OCI-LY3 (cell line): Measurements from ENCODE around the gene SPSB1.

Source experiments
- H2AFZ ChIP-seq: fragments of 200-600, 300-600 bp; shearing (Covaris generic); 2 replicates; pipeline ENCODE4 v1.6.0; 2014; ENCODE audit warnings: antibody characterized with exemption, low read depth, low read length
- H3K27ac ChIP-seq: fragments of 200-600, 300-600 bp; sonication (generic); 2 replicates; pipeline ENCODE4 v1.5.1; 2014; ENCODE audit warnings: mild to moderate bottlenecking, low read length, moderate library complexity, mixed read lengths
- H3K27me3 ChIP-seq: fragments of 200-600, 300-600 bp; sonication (generic); 2 replicates; pipeline ENCODE4 v1.6.1; 2014; ENCODE audit warnings: low read depth, low read length, mixed read lengths
- H3K36me3 ChIP-seq: fragments of 200-600, 300-600 bp; sonication (generic); replicated peaks from 2 replicates; pipeline ENCODE3; 2014; ENCODE audit warnings: low read depth, low read length, mixed read lengths
- H3K4me1 ChIP-seq: fragments of 300-600, 200-600 bp; sonication (generic); 2 replicates; pipeline ENCODE4 v1.6.1; 2014; ENCODE audit warnings: low read length, mixed read lengths
- H3K4me2 ChIP-seq: fragments of 200-600, 300-600 bp; sonication (generic); 2 replicates; pipeline ENCODE4 v1.6.1; 2014; ENCODE audit warnings: low read length, mixed read lengths
- H3K4me3 ChIP-seq: fragments of 300-600, 200-600 bp; sonication (generic); 2 replicates; pipeline ENCODE4 v1.5.1; 2014; ENCODE audit warnings: antibody characterized with exemption, mild to moderate bottlenecking, low read length, moderate library complexity
- H3K79me2 ChIP-seq: fragments of 300-600, 200-600 bp; shearing (Covaris generic); 2 replicates; pipeline ENCODE4 v1.6.1; 2014; ENCODE audit warnings: mild to moderate bottlenecking, low read length, mixed read lengths
- H3K9ac ChIP-seq: fragments of 300-600, 200-600 bp; shearing (Covaris generic); 2 replicates; pipeline ENCODE4 v1.6.0; 2014; ENCODE audit warnings: mild to moderate bottlenecking, low read length, moderate library complexity
- H3K9me3 ChIP-seq: fragments of 200-600, 300-600 bp; shearing (Covaris generic); 2 replicates; pipeline ENCODE4 v1.6.1; 2014; ENCODE audit warnings: low read length, mixed read lengths; ENCODE audit not compliant: insufficient read depth
- H4K20me1 ChIP-seq: fragments of 200-600, 300-600 bp; sonication (generic); 2 replicates; pipeline ENCODE4 v1.6.1; 2016; ENCODE audit warnings: low read length, mixed read lengths; ENCODE audit not compliant: insufficient read depth
- EZH2phosphoT487 ChIP-seq: fragments of 200-600 bp; shearing (Covaris generic); IDR thresholded peaks from 2 replicates; pipeline ENCODE4 v1.6.1; 2018; ENCODE audit warnings: antibody characterized with exemption, mixed run types, low read depth
- TF ChIP-seq, protein P1 (sequence below): fragments of 200-600, 300-600 bp; sonication (generic); IDR thresholded peaks from 2 replicates; pipeline ENCODE4 v1.5.1; 2014; ENCODE audit warnings: antibody characterized with exemption, low read length, low read depth

The SPSB1 gene

DNA sequence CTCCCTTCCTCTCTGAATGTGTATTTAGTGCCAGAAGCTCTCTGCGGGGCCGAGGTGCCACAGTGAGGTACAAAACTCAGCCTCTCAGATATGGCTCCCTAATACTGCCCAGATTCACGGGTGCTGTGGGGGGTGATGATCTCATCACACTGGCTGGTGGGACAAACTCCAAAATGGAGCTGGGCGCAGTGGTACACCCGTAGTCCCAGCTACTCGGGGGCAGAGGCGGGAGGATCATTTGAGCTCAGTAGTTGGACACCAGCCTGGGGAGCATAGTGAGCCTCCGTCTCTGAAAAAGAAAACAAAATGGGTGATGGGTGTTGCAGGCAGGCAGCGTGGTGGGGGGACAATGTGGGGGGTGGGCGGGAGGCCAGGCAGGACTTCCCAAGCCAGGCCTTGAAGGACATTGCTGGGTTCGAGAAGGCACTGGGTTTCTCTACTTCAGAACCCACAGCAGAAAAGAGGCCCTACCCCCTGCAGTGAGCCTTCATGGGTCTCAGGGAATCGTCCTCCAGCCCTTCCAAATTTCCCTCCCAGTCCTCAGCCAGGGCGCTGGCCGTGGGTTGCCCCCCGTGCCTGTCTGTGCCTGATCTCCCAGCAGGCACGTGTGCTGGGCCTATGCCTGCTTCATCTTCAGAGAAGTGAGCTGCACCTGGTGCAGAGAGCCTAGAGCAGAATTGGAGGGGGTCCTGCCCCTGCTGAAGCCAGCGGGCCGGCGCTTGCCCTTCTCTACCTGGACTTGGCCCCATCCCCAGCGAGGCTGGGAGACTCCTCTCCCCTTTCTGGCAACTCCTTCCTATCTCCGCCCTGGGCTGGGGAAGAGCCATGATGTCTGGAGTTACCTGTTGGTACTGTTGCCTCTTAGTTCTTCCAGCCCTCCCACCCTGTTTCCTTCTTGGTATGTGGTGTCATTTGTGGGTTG is 44.1 kb upstream of the SPSB1 start:
- Histone ChIP-seq H3K9ac (no peak overlapping the region), H4K20me1 (no peaks in the 10 kb centered on the region), H3K36me3 (no peaks in the 10 kb centered on the region), H3K4me2 (no peak overlapping the region), H3K4me3 (no peak overlapping the region), H3K27me3 (no peaks in the 10 kb centered on the region), H3K4me1 (no peaks in the 10 kb centered on the region), H2AFZ (no peak overlapping the region), H3K9me3 (no peaks in the 10 kb centered on the region), H3K27ac (no peak overlapping the region), H3K79me2 (no peaks in the 10 kb centered on the region)
- TF ChIP-seq, protein P1, sequence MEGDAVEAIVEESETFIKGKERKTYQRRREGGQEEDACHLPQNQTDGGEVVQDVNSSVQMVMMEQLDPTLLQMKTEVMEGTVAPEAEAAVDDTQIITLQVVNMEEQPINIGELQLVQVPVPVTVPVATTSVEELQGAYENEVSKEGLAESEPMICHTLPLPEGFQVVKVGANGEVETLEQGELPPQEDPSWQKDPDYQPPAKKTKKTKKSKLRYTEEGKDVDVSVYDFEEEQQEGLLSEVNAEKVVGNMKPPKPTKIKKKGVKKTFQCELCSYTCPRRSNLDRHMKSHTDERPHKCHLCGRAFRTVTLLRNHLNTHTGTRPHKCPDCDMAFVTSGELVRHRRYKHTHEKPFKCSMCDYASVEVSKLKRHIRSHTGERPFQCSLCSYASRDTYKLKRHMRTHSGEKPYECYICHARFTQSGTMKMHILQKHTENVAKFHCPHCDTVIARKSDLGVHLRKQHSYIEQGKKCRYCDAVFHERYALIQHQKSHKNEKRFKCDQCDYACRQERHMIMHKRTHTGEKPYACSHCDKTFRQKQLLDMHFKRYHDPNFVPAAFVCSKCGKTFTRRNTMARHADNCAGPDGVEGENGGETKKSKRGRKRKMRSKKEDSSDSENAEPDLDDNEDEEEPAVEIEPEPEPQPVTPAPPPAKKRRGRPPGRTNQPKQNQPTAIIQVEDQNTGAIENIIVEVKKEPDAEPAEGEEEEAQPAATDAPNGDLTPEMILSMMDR: no peak
- no peak for TF ChIP-seq EZH2phosphoT487

DNA sequence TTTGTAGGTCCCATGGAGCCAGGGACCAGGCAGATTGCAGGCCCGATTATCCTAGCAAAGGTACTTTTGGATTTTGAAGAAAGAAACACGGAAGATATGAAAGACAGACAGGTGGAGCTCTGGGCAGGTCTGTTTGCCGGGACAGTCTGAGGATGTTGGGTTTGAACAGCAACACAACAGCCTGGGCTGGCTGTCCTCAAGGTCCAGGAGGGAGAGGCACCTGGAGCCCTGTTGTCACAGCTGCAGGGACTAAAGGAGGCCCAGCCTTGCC is 43.5 kb upstream of the SPSB1 start:
- no peaks in the 10 kb centered on the region for H3K27me3 ChIP-seq
- no peak overlapping the region for H3K27ac ChIP-seq
- no peak overlapping the region for H3K9ac ChIP-seq
- no peak overlapping the region for H3K4me3 ChIP-seq
- H2AFZ ChIP-seq: no peak overlapping the region
- TF ChIP-seq, protein P1: no peak
- no peak for TF ChIP-seq EZH2phosphoT487
- H3K9me3 ChIP-seq: no peaks in the 10 kb centered on the region
- H3K4me2 ChIP-seq: no peak overlapping the region
- no peaks in the 10 kb centered on the region for H3K4me1 ChIP-seq
- H3K79me2 ChIP-seq: no peaks in the 10 kb centered on the region
- H3K36me3 ChIP-seq: no peaks in the 10 kb centered on the region
- H4K20me1 ChIP-seq: no peaks in the 10 kb centered on the region

DNA sequence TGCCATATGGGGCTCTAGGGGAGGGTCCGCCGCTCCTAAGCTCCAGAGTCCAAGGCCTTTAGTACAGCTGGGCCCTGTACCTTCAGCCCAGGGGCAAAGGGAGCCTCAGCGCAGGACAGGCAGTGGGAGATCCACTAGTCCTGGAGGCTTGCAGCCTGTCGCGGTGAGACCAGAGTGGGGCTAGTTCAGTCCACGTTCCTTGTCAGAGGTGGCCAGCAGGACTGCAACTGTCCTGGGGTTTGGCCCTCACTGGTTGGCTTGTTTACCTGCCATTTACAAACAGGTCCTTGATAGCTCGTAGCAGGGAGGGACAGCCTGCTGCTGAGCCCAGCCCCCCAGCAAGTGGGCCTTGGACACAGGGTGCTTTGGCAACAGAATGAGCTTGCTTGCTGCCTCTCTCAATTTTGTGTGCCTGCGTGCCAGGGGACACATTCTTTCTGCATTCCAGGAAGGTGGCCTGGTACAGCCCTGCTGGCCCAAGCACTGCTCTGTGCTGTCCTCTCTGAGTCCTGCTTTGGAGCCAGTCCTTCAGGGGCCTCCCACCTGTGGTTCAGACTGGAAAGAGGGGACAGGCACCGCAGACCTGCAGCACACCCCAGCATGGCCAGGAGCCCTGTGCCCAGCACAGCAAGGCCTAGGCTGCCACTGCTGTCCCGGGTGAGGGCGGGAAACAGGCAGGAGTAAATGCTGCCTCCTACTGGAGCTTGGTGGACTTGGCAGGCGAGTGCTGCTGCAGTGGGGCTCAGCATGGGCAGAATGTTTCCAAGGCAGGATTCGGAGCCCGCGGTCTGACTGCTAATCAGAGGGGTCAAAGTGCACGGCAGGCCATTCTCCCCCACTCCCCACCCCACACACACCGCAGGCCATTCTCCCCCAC is 42.9 kb upstream of the SPSB1 start:
- H2AFZ ChIP-seq: no peak overlapping the region
- H3K27me3 ChIP-seq: no peaks in the 10 kb centered on the region
- TF ChIP-seq EZH2phosphoT487: no peak
- TF ChIP-seq, protein P1: peak; percentile 18; the same call in 1 of the 2 replicates
- no peaks in the 10 kb centered on the region for H3K4me1 ChIP-seq
- no peaks in the 10 kb centered on the region for H4K20me1 ChIP-seq
- no peaks in the 10 kb centered on the region for H3K36me3 ChIP-seq
- H3K9me3 ChIP-seq: no peaks in the 10 kb centered on the region
- no peak overlapping the region for H3K4me3 ChIP-seq
- H3K27ac ChIP-seq: no peak overlapping the region
- no peak overlapping the region for H3K9ac ChIP-seq
- H3K4me2 ChIP-seq: no peak overlapping the region
- H3K79me2 ChIP-seq: no peaks in the 10 kb centered on the region
